SK-N-SH treated with all-trans-retinoic acid at 6 μM for 48 hours (cell line): Measurements from ENCODE around the gene B4GALT1.

Source experiments
- ATAC-seq: fragments of 200-7000 bp; cut with Tn5 transposase; 3 replicates; pipeline ENCODE4 v1.9.1; 2020; ENCODE audit warnings: mild to moderate bottlenecking, moderate library complexity
- ARNTL ChIP-seq: fragments of 450-650 bp; formaldehyde crosslinking; IDR thresholded peaks from 2 replicates; pipeline ENCODE4 v1.5.0; 2020; ENCODE audit warnings: low read depth, mild to moderate bottlenecking, moderate library complexity, borderline replicate concordance
- BACH2 ChIP-seq: fragments of 250-450 bp; sonication (Bioruptor Pico); IDR thresholded peaks from 2 replicates; pipeline ENCODE4 v1.9.0; 2021; ENCODE audit warnings: mild to moderate bottlenecking, borderline replicate concordance
- CREB5 ChIP-seq: fragments of 250-450 bp; sonication (Bioruptor Pico); IDR thresholded peaks from 2 replicates; pipeline ENCODE4 v1.5.1; 2020; ENCODE audit warnings: low read depth, mild to moderate bottlenecking, moderate library complexity
- CSDC2 ChIP-seq: fragments of 250-450 bp; sonication (Bioruptor Pico); IDR thresholded peaks from 2 replicates; pipeline ENCODE4 v1.5.0; 2020; ENCODE audit warnings: mild to moderate bottlenecking, moderate library complexity
- CSRNP3 ChIP-seq: fragments of 250-450 bp; sonication (Bioruptor Pico); IDR thresholded peaks from 2 replicates; pipeline ENCODE4 v1.5.1; 2021; ENCODE audit warnings: mild to moderate bottlenecking, moderate library complexity
- ESRRG ChIP-seq: fragments of 250-450 bp; sonication (Bioruptor Pico); IDR thresholded peaks from 2 replicates; pipeline ENCODE4 v1.6.1; 2021; ENCODE audit warnings: mild to moderate bottlenecking
- GLIS3 ChIP-seq: fragments of 250-450 bp; sonication (Bioruptor Pico); IDR thresholded peaks from 2 replicates; pipeline ENCODE4 v1.5.0; 2020; ENCODE audit warnings: mild to moderate bottlenecking, moderate library complexity
- ISL1 ChIP-seq: fragments of 250-450 bp; sonication (Bioruptor Pico); IDR thresholded peaks from 2 replicates; pipeline ENCODE4 v2.1.2; 2022; ENCODE audit warnings: mild to moderate bottlenecking, moderate library complexity
- OSR1 ChIP-seq: fragments of 250-450 bp; sonication (Bioruptor Pico); IDR thresholded peaks from 2 replicates; pipeline ENCODE4 v1.8.0; 2022; ENCODE audit warnings: moderate library complexity, mild to moderate bottlenecking, inconsistent platforms
- PPARA ChIP-seq: fragments of 250-450 bp; sonication (Bioruptor Pico); IDR thresholded peaks from 2 replicates; pipeline ENCODE4 v1.5.0; 2020; ENCODE audit warnings: mild to moderate bottlenecking, borderline replicate concordance
- RARB ChIP-seq: fragments of 250-450 bp; sonication (Bioruptor Pico); IDR thresholded peaks from 2 replicates; pipeline ENCODE4 v1.8.0; 2021; ENCODE audit warnings: mild to moderate bottlenecking, moderate library complexity
- SNAI2 ChIP-seq: fragments of 250-450 bp; sonication (Bioruptor Pico); IDR thresholded peaks from 2 replicates; pipeline ENCODE4 v1.5.0; 2020; ENCODE audit warnings: mild to moderate bottlenecking, moderate library complexity
- TCF4 ChIP-seq: fragments of 250-450 bp; sonication (Bioruptor Pico); IDR thresholded peaks from 2 replicates; pipeline ENCODE4 v1.8.0; 2021; ENCODE audit warnings: mild to moderate bottlenecking, moderate library complexity, borderline replicate concordance
- TOX ChIP-seq: fragments of 250-450 bp; sonication (Bioruptor Pico); IDR thresholded peaks from 2 replicates; pipeline ENCODE4 v1.8.0; 2021; ENCODE audit warnings: mild to moderate bottlenecking, moderate library complexity, borderline replicate concordance
- ZC3H10 ChIP-seq: fragments of 250-450 bp; sonication (Bioruptor Pico); IDR thresholded peaks from 2 replicates; pipeline ENCODE4 v1.5.1; 2021; ENCODE audit warnings: mild to moderate bottlenecking, moderate library complexity
- ZFP3 ChIP-seq: fragments of 250-450 bp; sonication (Bioruptor Pico); IDR thresholded peaks from 2 replicates; pipeline ENCODE4 v1.5.0; 2020; ENCODE audit warnings: mild to moderate bottlenecking, moderate library complexity
- ZFP30 ChIP-seq: fragments of 450-650 bp; formaldehyde crosslinking; IDR thresholded peaks from 2 replicates; pipeline ENCODE4 v1.5.0; 2022; ENCODE audit warnings: mild to moderate bottlenecking, moderate library complexity
- ZNF565 ChIP-seq: fragments of 450-650 bp; formaldehyde crosslinking; conservative IDR thresholded peaks from 2 replicates; pipeline ENCODE4 v1.5.0; 2020; ENCODE audit warnings: low read depth, mild to moderate bottlenecking, moderate library complexity
- ZNF70 ChIP-seq: fragments of 450-650 bp; formaldehyde crosslinking; IDR thresholded peaks from 2 replicates; pipeline ENCODE4 v1.5.0; 2020; ENCODE audit warnings: mild to moderate bottlenecking, moderate library complexity
- ZNF8 ChIP-seq: fragments of 450-650 bp; formaldehyde crosslinking; IDR thresholded peaks from 2 replicates; pipeline ENCODE4 v1.5.0; 2020; ENCODE audit warnings: mild to moderate bottlenecking, moderate library complexity
- TF ChIP-seq, protein P1 (sequence below): fragments of 250-450 bp; sonication (Bioruptor Pico); IDR thresholded peaks from 2 replicates; pipeline ENCODE4 v1.8.0; 2020; ENCODE audit warnings: mild to moderate bottlenecking, moderate library complexity, borderline replicate concordance
- TF ChIP-seq, protein P2 (sequence below): fragments of 250-450 bp; sonication (Bioruptor Pico); IDR thresholded peaks from 2 replicates; pipeline ENCODE4 v1.8.0; 2021; ENCODE audit warnings: low read depth, mild to moderate bottlenecking, moderate library complexity, borderline replicate concordance

Gene B4GALT1

GRCh38 chr9:33114746-33115145, 52.4 kb downstream of the B4GALT1 start:
- ATAC-seq: no peak
- TF ChIP-seq TOX (CRISPR knock-in tag) (no peak), ZFP3 (CRISPR knock-in tag) (no peak), TCF4 (no peak), ARNTL (CRISPR knock-in tag) (no peak), CSRNP3 (CRISPR knock-in tag) (no peak), ZC3H10 (CRISPR knock-in tag) (no peak), BACH2 (CRISPR knock-in tag) (no peak), GLIS3 (CRISPR knock-in tag) (no peak), ZNF70 (CRISPR knock-in tag) (no peak), ESRRG (CRISPR knock-in tag) (no peak), CSDC2 (CRISPR knock-in tag) (no peak), ISL1 (CRISPR knock-in tag) (no peak), PPARA (CRISPR knock-in tag) (no peak), ZFP30 (CRISPR knock-in tag) (no peak), ZNF8 (CRISPR knock-in tag) (no peak), OSR1 (CRISPR knock-in tag) (no peak), ZNF565 (CRISPR knock-in tag) (no peak), SNAI2 (no peak)
- TF ChIP-seq, protein P1, sequence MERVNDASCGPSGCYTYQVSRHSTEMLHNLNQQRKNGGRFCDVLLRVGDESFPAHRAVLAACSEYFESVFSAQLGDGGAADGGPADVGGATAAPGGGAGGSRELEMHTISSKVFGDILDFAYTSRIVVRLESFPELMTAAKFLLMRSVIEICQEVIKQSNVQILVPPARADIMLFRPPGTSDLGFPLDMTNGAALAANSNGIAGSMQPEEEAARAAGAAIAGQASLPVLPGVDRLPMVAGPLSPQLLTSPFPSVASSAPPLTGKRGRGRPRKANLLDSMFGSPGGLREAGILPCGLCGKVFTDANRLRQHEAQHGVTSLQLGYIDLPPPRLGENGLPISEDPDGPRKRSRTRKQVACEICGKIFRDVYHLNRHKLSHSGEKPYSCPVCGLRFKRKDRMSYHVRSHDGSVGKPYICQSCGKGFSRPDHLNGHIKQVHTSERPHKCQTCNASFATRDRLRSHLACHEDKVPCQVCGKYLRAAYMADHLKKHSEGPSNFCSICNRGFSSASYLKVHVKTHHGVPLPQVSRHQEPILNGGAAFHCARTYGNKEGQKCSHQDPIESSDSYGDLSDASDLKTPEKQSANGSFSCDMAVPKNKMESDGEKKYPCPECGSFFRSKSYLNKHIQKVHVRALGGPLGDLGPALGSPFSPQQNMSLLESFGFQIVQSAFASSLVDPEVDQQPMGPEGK (CRISPR knock-in tag): no peak
- TF ChIP-seq, protein P2, sequence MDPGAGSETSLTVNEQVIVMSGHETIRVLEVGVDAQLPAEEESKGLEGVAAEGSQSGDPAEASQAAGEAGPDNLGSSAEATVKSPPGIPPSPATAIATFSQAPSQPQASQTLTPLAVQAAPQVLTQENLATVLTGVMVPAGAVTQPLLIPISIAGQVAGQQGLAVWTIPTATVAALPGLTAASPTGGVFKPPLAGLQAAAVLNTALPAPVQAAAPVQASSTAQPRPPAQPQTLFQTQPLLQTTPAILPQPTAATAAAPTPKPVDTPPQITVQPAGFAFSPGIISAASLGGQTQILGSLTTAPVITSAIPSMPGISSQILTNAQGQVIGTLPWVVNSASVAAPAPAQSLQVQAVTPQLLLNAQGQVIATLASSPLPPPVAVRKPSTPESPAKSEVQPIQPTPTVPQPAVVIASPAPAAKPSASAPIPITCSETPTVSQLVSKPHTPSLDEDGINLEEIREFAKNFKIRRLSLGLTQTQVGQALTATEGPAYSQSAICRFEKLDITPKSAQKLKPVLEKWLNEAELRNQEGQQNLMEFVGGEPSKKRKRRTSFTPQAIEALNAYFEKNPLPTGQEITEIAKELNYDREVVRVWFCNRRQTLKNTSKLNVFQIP (CRISPR knock-in tag): no peak

- no peak for TF ChIP-seq ARNTL (CRISPR knock-in tag)
- TF ChIP-seq BACH2 (CRISPR knock-in tag): no peak
- TF ChIP-seq TOX (CRISPR knock-in tag): no peak
- no peak for TF ChIP-seq ZFP30 (CRISPR knock-in tag)
- no peak for TF ChIP-seq ZNF70 (CRISPR knock-in tag)
- TF ChIP-seq CREB5 (CRISPR knock-in tag): no peak
- TF ChIP-seq, protein P1 (CRISPR knock-in tag): no peak
- TF ChIP-seq ZFP3 (CRISPR knock-in tag): no peak
- no peak for ATAC-seq
Observed at GRCh38 chr9:33113799-33114547, 53.2 kb downstream of the B4GALT1 start.

DNA sequence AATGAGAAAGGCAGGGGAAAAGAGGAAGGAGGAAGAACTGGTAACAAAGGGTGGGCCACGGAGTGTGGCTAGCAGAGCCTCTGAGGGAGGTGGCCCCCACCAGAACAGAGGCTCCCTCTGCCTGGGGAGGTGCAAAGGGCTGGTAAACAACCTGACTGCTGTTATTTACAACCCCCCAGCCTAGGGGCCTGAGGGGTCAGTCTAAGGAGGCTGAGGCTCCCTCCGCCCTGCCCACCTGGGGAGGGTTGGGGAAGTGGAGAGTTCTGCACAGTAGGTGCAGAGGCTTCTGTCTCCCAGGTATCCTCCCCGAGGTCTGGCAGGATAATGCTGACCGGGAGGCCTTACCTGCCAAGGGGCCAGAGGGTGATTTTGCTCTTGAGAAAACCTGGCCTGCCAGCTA, 55.0 kb downstream of the B4GALT1 start:
- no peak for ATAC-seq
- no peak for TF ChIP-seq ZNF565 (CRISPR knock-in tag)
- no peak for TF ChIP-seq ZC3H10 (CRISPR knock-in tag)
- TF ChIP-seq BACH2 (CRISPR knock-in tag): no peak
- TF ChIP-seq ZNF70 (CRISPR knock-in tag): no peak
- no peak for TF ChIP-seq SNAI2
- TF ChIP-seq CSDC2 (CRISPR knock-in tag): no peak
- TF ChIP-seq RARB (CRISPR knock-in tag): no peak
- TF ChIP-seq ESRRG (CRISPR knock-in tag): no peak
- no peak for TF ChIP-seq ZFP30 (CRISPR knock-in tag)
- TF ChIP-seq ISL1 (CRISPR knock-in tag): no peak
- TF ChIP-seq CSRNP3 (CRISPR knock-in tag): no peak
- TF ChIP-seq ARNTL (CRISPR knock-in tag): no peak
